Tibial nerve (tissue), 3 donors: ENCODE measurements around the gene VWA8.

Experiments
- CTCF ChIP-seq, 5 experiments: fragments of 200-600 bp in 3 of 5; fragments of 450-650 bp in 2 of 5; sonication (generic) in 3 of 5; IDR thresholded peaks; one replicate each; pipeline ENCODE4 v1.5.1; 2016 to 2019; ENCODE audit warnings: antibody characterized with exemption in 5 of 5, mild to moderate bottlenecking in 3 of 5, moderate library complexity in 2 of 5
- POLR2A ChIP-seq, 2 donors: fragments of 450-650 bp; IDR thresholded peaks; one replicate each; pipeline ENCODE4 v1.6.1; 2017; ENCODE audit warnings: antibody characterized with exemption in 2 of 2, mild to moderate bottlenecking in 2 of 2, moderate library complexity in 2 of 2

GRCh38 chr13:41842036-41842620 lies 118.8 kb downstream of the VWA8 start:
- no peak for TF ChIP-seq POLR2A (IDR thresholded peaks at IDR 0.05)
- no peak for TF ChIP-seq CTCF (IDR thresholded peaks at IDR 0.05)
